ENCODE data around the gene DDIT3.
A peak's percentile ranks its signal among the peaks of the same experiment; 100 is the strongest.
"Not testable (repeated sequence)": the region's sequence is repeated elsewhere in the genome, so short reads cannot be mapped to it uniquely, and the experiment has no call there.

The DDIT3 gene
- 177 to 238 reads per million in 2 donors for total RNA-seq

- peak; percentile 99 to 100 (median 99) for DNase-seq
Measured at GRCh38 chr12:57520053-57520818, at the start of gene DDIT3. Gene DDIT3, minus strand, starts transcription at chr12:57520514. Its CDS starts 3,108 bp downstream, at chr12:57517406.

- no peak for DNase-seq
Measured at GRCh38 chr12:57569858-57570257, 49.5 kb upstream of the DDIT3 start.

- DNase-seq, result no peak
Measured at GRCh38 chr12:57568838-57569237, 48.5 kb upstream of the DDIT3 start.

DNA sequence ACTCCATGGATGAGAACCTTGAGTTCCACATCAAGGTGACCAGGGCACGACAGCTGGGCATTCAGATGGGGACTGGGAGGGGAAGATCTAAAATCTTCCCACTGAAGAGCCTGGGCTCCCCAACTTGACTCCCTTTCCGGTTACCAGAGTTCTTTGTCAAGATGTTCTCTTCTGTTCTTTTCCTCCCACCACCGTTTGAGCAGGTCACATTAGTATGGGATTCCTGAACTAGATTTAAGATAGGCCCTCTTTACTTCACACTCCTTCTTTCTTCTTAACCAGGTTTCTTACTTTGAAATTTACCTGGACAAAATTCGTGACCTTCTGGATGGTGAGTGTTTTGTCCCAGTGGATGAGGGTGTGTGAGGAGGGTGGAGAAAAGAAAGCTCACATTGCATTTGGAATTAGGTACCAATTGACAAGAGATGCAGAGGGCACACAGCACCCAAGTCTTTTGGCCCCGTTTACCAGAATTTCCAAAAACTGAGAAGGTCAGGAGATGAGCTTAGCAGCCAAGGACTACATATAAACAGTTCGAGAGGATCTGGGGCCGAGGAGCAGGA, 43.9 kb upstream of the DDIT3 start:
- DNase-seq, result no peak

DNA sequence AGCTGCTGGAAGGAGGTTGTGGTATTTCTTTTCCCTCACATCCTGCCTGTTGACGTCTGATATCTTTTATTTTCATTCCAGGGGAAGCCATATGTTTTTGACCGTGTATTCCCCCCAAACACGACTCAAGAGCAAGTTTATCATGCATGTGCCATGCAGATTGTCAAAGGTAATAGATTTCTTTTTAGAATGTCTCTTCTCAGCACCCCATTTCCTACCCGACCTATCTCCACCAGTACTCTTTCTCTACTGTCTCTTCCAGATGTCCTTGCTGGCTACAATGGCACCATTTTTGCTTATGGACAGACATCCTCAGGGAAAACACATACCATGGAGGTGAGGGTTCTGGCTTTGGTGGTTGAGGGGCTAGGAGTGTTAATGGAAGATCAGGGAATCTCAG, 43.0 kb upstream of the DDIT3 start:
- no peak for DNase-seq

- DNase-seq, result not testable (repeated sequence)
Measured at GRCh38 chr12:57561117-57561516, 40.8 kb upstream of the DDIT3 start.

GRCh38 chr12:57560516-57560915, 40.2 kb upstream of the DDIT3 start:
- DNase-seq, result no peak

GRCh38 chr12:57558864-57559263, 38.5 kb upstream of the DDIT3 start:
- DNase-seq, result no peak

- no peak for DNase-seq
Measured at GRCh38 chr12:57554897-57555296, 34.6 kb upstream of the DDIT3 start.

DNA sequence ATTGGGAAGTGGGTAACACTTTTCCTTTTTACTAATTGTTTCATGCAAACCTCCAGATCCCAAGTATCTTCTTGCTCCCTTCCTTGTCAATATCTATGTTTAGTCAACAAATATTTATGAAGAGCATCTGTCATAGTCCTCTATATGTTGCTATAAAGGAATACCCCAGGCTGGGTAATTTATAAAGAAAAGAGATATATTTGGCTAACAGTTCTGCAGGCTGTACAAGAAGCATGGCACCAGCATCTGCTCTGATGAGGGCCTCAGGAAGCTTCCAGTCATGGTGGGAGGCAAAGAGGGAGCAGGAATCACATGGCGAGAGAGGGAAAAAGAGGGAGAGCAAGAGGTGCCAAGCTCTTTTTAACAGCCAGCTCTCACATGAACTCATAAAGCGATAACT, 34.1 kb upstream of the DDIT3 start:
- no peak for DNase-seq

GRCh38 chr12:57553343-57554202, 33.3 kb upstream of the DDIT3 start:
- DNase-seq, result no peak

DNA sequence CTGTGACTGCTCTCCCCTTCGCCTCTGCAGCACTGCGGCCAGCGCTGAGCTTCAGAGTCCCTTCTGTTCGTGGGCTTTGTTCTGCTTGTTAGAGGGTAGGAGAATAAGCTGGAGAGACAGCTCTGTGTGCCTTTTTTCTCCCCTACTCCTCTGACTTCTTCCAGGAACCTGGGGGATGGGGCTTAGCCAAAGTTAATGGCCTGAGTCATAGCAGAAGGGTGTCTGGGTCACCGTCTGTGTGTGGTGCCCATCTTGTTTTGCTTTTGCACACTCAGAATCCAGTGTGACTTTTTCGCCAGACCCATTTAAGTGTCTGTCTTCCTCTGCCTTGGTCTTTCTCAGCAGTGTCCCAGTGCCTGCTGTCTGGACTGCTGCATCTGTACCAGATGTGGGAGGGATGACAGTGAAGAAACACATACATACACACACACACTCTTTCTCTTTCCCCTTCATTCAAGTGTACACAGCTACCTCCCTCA, 32.6 kb upstream of the DDIT3 start:
- DNase-seq, result no peak

GRCh38 chr12:57552306-57552651, 32.0 kb upstream of the DDIT3 start:
- no peak for DNase-seq

DNA sequence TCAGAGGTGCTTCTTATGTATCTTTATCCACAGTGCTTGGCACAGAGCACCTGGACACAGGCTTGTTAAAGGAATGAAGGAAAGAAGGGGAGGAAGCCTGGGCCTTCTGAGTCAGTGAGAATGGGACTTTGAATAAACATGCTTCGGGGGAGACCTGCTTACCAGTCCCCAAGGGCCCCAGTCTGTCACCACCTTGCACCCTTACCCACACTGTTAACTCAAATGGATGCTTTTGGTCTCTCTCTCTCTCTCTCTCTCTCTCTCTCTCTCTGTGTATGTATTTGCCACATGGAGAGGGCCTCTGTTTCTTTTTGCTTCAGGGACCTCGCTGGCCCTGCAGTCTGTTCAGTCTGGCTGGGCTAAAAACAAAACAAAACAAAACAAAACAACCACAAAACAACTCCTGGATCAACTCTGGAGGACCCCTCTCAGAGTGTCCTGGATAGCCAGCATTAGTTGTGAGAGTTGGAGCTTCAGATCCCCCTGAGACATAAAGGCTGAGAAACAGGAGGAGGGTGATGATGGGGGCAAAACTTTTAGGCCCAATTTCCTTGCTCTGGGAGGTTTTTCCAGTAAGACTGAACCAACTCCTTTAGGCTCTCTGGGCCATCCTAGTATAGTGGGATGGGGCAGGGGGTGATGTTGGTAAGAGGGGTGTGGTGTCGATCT, 31.5 kb upstream of the DDIT3 start:
- DNase-seq, result no peak

DNA sequence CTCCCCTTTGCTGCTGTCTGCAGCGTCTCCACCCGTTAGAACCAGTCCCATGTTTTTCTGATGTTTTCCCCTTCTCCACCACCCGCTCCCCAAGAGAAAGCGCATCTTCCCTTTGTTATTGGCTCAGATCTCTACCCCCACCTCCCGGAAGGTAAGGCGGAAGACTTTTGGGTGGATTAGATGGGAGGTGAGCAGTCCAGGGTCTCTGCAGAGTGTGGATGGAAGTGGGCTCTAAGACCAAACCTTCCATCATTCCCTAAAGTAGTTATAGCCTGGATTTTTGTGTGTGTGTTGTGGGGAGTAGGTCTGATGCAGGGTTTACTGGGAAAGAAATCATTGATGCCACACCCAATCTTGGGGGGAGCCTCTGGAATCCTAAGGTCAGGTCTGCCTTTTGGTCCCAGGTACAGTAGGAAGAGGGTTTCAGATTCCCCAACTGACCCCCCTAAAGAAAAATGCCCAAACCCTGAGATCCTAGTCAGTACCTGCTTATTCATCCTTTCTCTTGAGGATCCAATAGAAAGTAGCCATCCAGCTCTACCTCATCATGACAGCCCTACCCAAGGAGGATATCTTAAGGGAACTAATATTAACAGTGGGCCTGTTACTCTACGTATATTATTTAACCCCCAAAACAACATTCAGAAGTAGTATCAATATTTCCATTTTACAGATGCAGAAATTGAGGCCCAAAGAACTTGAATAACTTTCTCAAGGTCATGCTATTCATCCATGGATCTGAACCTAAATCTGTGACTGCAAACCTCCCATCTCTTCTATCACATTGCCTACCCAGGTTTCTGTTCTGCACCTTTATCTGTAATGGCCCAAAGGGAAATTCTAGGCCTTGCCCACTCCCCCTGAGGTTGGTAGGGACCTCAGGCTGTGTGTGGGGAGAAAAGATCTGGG, 30.6 kb upstream of the DDIT3 start:
- DNase-seq, result no peak

GRCh38 chr12:57549909-57550640, 29.8 kb upstream of the DDIT3 start, which contains the start of gene KIF5A:
Gene KIF5A, plus strand, starts transcription at chr12:57550044. Its CDS starts 228 bp downstream, at chr12:57550272.
- DNase-seq, result peak; percentile 28 to 68 (median 39)

DNA sequence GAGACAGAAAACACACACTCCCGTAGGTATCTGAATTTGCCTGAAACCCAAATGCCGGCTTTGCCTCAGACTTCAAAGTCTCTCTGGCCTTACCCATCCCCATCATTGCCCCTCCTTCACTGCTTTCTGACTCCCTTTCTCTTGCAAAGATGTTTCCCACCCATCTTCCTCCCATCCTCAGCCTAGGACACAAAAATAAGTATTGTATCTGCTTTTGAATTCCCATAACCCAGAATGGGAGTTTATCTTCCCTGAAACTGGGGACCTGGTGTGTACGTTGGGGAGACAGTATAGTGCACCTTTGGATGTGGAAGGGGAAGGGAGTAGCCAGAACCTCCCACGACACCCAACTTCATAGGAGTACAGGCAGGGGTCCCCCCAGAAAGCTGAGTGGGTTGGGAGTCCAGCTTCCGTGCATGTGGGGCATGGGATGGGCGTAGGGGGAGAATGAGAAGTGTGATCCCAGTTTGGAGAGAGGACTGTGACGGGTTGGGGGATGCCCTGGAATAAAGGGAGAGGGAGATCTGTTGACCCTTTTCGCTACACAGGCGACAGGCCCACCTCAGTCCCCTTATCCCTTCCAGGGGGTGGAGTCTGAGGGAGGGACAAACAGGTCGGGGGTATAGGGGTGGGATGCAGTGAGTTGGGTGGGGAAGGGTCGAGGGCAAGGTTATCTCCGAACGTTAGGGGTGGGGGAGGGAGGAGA, 29.0 kb upstream of the DDIT3 start:
- DNase-seq, result no peak

DNA sequence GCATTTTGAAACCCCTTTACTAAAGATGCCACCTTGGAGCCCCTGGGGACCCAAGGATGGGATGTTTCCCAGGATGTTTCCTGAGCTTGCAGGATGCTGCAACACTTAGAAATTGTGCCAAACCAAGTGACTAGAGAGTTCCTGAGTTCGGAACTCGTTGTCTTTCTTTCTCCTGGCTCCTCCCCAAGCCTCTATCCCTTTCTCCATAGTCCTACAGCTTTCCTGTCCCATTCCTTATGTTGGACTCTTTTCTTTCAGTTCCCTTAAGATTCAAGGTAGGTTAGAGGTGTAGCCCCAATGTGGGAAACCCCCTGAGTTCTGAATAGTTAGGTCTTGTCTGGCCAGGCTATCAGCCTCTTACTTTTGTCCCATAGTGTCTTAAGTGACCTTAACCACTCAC, 28.2 kb upstream of the DDIT3 start:
- DNase-seq, result no peak

- DNase-seq, result no peak
Measured at GRCh38 chr12:57548013-57548315, 27.6 kb upstream of the DDIT3 start.

DNA sequence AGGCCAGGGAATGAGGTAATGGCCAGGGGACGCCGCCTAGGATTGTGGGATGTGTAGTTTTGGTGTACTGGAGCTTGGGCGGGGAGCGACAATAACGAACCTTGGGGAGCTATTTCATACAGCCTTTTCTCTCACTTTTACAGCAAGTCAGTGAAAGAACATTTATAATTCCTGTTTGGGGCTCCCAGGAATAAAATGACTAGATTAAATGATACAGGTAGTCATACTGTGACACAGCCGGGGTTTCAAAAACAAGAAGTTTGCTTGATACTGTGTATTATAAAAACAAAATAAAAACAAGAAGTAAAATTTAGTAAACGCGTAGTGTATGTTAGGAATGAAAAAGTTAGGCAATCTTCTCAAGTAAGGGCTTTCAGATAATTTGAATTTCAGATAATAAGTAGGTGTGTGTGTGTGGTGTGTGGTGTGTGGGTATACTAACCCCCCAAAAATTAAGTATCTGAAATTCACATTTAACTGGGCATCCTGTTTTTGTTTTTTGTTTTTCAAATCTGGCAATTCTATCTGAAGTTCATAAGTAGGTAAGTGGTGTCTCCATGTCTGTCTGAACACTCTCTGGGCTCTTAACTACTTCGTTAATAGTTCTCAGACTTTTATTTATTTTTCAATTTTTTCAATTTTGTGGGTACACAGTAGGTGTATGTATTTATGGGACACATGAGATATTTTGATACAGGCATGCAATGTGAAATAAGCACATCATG, 27.1 kb upstream of the DDIT3 start:
- no peak for DNase-seq
